Gastroesophageal sphincter (tissue), 3 donors: ENCODE measurements around the gene MTRR.

Source experiments
- CTCF ChIP-seq, 4 experiments: fragments of 200-600 bp in 2 of 4; fragments of 450-650 bp in 2 of 4; sonication (generic) in 1 of 4; IDR thresholded peaks; one replicate each; pipeline ENCODE4 v1.5.1; 2017 to 2019; ENCODE audit warnings: antibody characterized with exemption in 4 of 4, mild to moderate bottlenecking in 2 of 4, moderate library complexity in 2 of 4
- EP300 ChIP-seq: sonication (generic); formaldehyde crosslinking; IDR thresholded peaks from one replicate; pipeline ENCODE4 v1.6.1; 2017; ENCODE audit warnings: antibody characterized with exemption, mild to moderate bottlenecking
- POLR2A ChIP-seq, 2 donors: fragments of 450-650 bp; IDR thresholded peaks; one replicate each; pipeline ENCODE4 v1.6.1; 2017; ENCODE audit warnings: antibody characterized with exemption in 2 of 2, mild to moderate bottlenecking in 2 of 2, moderate library complexity in 1 of 2
- POLR2AphosphoS5 ChIP-seq: sonication (generic); formaldehyde crosslinking; IDR thresholded peaks from one replicate; pipeline ENCODE4 v1.6.1; 2017; ENCODE audit warnings: antibody characterized with exemption

DNA sequence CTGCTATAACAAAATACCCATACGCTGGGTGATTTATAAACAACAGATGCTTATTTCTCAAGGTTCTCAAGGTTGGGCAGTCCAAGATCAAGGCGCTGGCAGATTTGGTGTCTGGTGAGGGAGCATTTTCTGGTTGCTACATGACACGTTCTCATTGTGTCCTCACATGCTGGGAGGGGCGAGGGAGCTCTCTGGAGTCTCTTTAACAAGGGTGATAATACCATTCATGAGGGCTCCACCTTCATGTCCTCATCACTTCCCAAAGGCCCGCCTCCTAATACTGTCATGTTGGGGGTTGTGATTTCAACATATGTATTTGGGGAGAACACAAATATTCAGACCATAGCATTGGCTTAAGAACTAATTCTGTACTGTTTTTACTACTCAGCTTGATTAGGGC, 22.6 kb upstream of the MTRR start:
- TF ChIP-seq EP300 = no peak
- TF ChIP-seq CTCF (IDR thresholded peaks at IDR 0.05) = no peak
- no peak for TF ChIP-seq POLR2A (IDR thresholded peaks at IDR 0.05)
- no peak for TF ChIP-seq POLR2AphosphoS5
